SK-N-MC (cell line): ENCODE data around the gene AHCYL1.

Source experiments
- EZH2 ChIP-seq: fragments of 200-600 bp; sonication (generic); IDR thresholded peaks from one replicate; pipeline ENCODE4 v1.6.1; 2017; ENCODE audit warnings: antibody characterized with exemption
- POLR2AphosphoS5 ChIP-seq: IDR thresholded peaks from 2 replicates; pipeline ENCODE4 v1.6.1; 2012; ENCODE audit warnings: mild to moderate bottlenecking, low read depth, low read length, borderline replicate concordance

- TF ChIP-seq EZH2, result no peak
- TF ChIP-seq POLR2AphosphoS5, result no peak
Measured at GRCh38 chr1:109946511-109946910, 38.1 kb upstream of the AHCYL1 start.
